Measurements from ENCODE around the gene DEFB125.

The DEFB125 gene

DNA sequence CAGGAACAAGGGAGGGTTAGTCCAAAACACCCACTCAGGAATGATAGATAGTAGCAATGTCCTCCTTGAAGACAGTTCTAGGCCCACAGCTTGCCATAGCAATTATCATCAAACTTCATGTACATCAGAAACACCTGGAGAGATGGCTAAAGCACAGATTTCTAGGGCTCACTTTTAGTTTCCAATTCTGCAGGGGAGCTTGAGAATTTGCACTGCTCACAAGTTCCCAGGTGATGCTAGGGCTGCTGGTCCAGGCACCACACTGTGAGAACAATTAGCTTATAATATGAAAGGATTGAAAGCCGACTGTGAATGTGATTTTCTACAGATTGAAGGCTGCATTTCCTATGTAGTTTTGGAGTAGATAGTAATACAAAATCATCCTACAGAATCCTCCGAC, 58.4 kb downstream of the DEFB125 start:
- H3K4me3 ChIP-seq (ENCODE audit: low read depth, low read length): no peak overlapping the region
- no peak for DNase-seq (ENCODE audit: low read depth)
- TF ChIP-seq, protein P1, sequence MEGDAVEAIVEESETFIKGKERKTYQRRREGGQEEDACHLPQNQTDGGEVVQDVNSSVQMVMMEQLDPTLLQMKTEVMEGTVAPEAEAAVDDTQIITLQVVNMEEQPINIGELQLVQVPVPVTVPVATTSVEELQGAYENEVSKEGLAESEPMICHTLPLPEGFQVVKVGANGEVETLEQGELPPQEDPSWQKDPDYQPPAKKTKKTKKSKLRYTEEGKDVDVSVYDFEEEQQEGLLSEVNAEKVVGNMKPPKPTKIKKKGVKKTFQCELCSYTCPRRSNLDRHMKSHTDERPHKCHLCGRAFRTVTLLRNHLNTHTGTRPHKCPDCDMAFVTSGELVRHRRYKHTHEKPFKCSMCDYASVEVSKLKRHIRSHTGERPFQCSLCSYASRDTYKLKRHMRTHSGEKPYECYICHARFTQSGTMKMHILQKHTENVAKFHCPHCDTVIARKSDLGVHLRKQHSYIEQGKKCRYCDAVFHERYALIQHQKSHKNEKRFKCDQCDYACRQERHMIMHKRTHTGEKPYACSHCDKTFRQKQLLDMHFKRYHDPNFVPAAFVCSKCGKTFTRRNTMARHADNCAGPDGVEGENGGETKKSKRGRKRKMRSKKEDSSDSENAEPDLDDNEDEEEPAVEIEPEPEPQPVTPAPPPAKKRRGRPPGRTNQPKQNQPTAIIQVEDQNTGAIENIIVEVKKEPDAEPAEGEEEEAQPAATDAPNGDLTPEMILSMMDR (conservative IDR thresholded peaks at IDR 0.05; ENCODE audit: low read depth, low read length): no peak
